ENCODE measurements around the gene IFNL2. TPM values are rescaled to one million over a fixed set of nuclear protein-coding genes. Genes with fewer than 3 reads are reported as not detected.

IFNL2 gene
- total RNA-seq, 1 donor from 2014 or later, result not detected

DNA sequence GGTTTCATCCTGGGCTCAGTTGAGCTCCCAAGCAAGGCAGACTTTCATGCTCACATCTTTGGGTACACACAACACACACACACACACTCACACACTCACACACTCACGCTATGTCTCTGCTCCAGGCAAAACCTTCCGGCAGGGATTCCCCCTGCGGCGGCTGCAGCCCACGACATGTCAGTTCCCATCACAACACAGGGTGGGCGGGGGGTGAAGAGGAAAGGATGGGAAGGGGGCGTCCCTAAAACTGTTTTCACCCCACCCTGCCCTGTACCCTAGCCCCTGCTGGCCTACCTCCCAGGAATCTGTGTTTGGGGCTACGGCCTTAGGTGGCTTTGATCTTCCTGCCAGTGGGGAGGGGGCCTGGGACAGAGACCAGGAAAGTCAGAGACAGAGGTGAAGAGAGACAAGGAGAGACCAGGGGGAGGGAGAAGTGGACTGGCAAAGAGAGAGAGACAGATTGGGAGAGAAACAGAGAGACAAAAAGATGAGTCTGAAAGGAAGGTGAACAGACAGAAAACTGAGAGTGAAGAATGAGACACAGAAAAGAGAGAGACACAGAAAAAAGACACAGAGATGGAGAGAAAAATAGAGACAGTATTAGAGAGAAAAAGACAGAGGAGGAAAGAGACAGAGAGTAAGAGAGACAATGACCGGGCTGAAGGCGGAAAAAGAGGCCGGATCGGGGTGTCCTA, 48.6 kb downstream of the IFNL2 start:
- H3K4me3 Mint-ChIP-seq, result no peak overlapping the region
- H3K9me3 ChIP-seq (ENCODE audit: low read depth), result no peaks in the 10 kb centered on the region
- H3K4me1 Mint-ChIP-seq, result peaks cover 18% of the 10 kb centered on the region
- H3K27me3 ChIP-seq, result peaks cover 32% of the 10 kb centered on the region
- H3K9me3 Mint-ChIP-seq, result no peaks in the 10 kb centered on the region
- H4K20me1 ChIP-seq (ENCODE audit: low read depth), result no peaks in the 10 kb centered on the region
- no peak overlapping the region for H3K27ac Mint-ChIP-seq
- no peak overlapping the region for H3K27ac ChIP-seq
- peaks cover 8% of the 10 kb centered on the region for H3F3A ChIP-seq (ENCODE audit: low read depth)
- no peak overlapping the region for H3K9ac ChIP-seq
- TF ChIP-seq, protein P1, sequence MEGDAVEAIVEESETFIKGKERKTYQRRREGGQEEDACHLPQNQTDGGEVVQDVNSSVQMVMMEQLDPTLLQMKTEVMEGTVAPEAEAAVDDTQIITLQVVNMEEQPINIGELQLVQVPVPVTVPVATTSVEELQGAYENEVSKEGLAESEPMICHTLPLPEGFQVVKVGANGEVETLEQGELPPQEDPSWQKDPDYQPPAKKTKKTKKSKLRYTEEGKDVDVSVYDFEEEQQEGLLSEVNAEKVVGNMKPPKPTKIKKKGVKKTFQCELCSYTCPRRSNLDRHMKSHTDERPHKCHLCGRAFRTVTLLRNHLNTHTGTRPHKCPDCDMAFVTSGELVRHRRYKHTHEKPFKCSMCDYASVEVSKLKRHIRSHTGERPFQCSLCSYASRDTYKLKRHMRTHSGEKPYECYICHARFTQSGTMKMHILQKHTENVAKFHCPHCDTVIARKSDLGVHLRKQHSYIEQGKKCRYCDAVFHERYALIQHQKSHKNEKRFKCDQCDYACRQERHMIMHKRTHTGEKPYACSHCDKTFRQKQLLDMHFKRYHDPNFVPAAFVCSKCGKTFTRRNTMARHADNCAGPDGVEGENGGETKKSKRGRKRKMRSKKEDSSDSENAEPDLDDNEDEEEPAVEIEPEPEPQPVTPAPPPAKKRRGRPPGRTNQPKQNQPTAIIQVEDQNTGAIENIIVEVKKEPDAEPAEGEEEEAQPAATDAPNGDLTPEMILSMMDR (IDR thresholded peaks at IDR 0.05), result no peak
- no peak for TF ChIP-seq EZH2phosphoT487 (IDR thresholded peaks at IDR 0.05)
- no peak for TF ChIP-seq EZH2 (IDR thresholded peaks at IDR 0.05)
- peaks cover 6% of the 10 kb centered on the region for H3K4me1 ChIP-seq
- H2AFZ ChIP-seq (replicated peaks), result no peak overlapping the region
- no peaks in the 10 kb centered on the region for H3K36me3 ChIP-seq
- DNase-seq (ENCODE audit: low spot score), result no peak
- H3K4me2 ChIP-seq, result no peak overlapping the region
- peaks cover 12% of the 10 kb centered on the region for H3K27me3 Mint-ChIP-seq (ENCODE audit: insufficient read depth, low read depth)
- no peaks in the 10 kb centered on the region for H3K79me2 ChIP-seq (ENCODE audit: low read depth)
- peaks cover 4% of the 10 kb centered on the region for H3K36me3 Mint-ChIP-seq
- H3K4me3 ChIP-seq, result no peak overlapping the region

DNA sequence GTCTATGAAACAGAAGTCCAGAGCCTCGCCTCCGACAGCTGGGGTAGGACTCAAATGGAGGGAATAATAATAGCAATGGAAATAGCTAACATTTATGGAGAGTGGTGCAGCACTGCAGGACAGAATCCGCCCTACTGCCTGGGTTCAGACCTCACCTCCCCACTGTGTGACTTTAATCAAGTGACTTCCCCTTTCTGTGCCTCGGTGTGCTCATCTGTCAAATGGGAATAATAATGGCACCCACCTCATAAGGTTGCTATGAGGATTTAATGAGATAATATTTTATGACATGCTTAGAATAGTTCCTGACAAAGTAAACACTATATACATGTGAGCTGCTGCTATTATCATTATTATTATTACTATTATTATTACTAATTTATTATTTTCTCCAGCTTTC, 49.3 kb downstream of the IFNL2 start:
- Histone ChIP-seq H3K27ac (no peak overlapping the region), H3K9ac (no peak overlapping the region), H3F3A (ENCODE audit: low read depth) (peaks cover 12% of the 10 kb centered on the region), H3K4me3 (no peak overlapping the region), H2AFZ (replicated peaks) (no peak overlapping the region), H3K4me1 (peaks cover 6% of the 10 kb centered on the region), H3K79me2 (ENCODE audit: low read depth) (no peaks in the 10 kb centered on the region), H3K9me3 (ENCODE audit: low read depth) (no peaks in the 10 kb centered on the region), H3K4me2 (no peak overlapping the region), H4K20me1 (ENCODE audit: low read depth) (no peaks in the 10 kb centered on the region), H3K27me3 (peaks cover 37% of the 10 kb centered on the region), H3K36me3 (no peaks in the 10 kb centered on the region)
- H3K4me3 Mint-ChIP-seq, result no peak overlapping the region
- TF ChIP-seq, protein P1 (IDR thresholded peaks at IDR 0.05), result no peak
- TF ChIP-seq EZH2phosphoT487 (IDR thresholded peaks at IDR 0.05) (no peak), EZH2 (IDR thresholded peaks at IDR 0.05) (no peak)
- H3K36me3 Mint-ChIP-seq, result peaks cover 4% of the 10 kb centered on the region
- peaks cover 13% of the 10 kb centered on the region for H3K27me3 Mint-ChIP-seq (ENCODE audit: insufficient read depth, low read depth)
- DNase-seq (ENCODE audit: low spot score), result no peak
- H3K27ac Mint-ChIP-seq, result no peak overlapping the region
- no peaks in the 10 kb centered on the region for H3K9me3 Mint-ChIP-seq
- H3K4me1 Mint-ChIP-seq, result peaks cover 18% of the 10 kb centered on the region

DNA sequence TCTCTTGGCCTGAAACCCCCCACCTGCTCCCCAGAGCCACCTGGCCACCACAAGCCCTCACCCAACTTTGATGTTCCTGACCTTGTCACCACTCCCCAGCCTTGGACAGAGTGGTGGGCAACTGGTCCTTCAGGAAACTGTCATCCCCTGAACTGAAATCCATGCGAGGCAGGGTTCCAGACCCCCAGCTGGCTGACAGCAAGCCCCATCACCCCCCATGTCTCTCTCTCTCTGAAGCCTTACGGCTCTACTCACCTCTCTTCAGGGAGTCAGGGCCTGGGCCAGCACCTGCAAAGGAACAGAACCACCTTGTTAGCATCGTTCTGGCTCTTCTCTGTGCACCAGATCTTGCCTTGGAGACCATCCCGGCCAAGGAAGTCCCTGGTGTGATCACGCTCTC, 49.9 kb downstream of the IFNL2 start:
- no peaks in the 10 kb centered on the region for H3K79me2 ChIP-seq (ENCODE audit: low read depth)
- no peak overlapping the region for H3K9ac ChIP-seq
- no peaks in the 10 kb centered on the region for H3K9me3 Mint-ChIP-seq
- no peak overlapping the region for H3K4me3 Mint-ChIP-seq
- H3K4me2 ChIP-seq, result no peak overlapping the region
- peaks cover 4% of the 10 kb centered on the region for H3K36me3 Mint-ChIP-seq
- H3K27ac ChIP-seq, result no peak overlapping the region
- H3K27ac Mint-ChIP-seq, result no peak overlapping the region
- H2AFZ ChIP-seq (replicated peaks), result no peak overlapping the region
- no peak for TF ChIP-seq EZH2 (IDR thresholded peaks at IDR 0.05)
- TF ChIP-seq, protein P1 (IDR thresholded peaks at IDR 0.05), result no peak
- TF ChIP-seq EZH2phosphoT487 (IDR thresholded peaks at IDR 0.05), result no peak
- H3F3A ChIP-seq (ENCODE audit: low read depth), result peaks cover 12% of the 10 kb centered on the region
- no peaks in the 10 kb centered on the region for H4K20me1 ChIP-seq (ENCODE audit: low read depth)
- peaks cover 6% of the 10 kb centered on the region for H3K4me1 ChIP-seq
- H3K27me3 Mint-ChIP-seq (ENCODE audit: insufficient read depth, low read depth), result peaks cover 18% of the 10 kb centered on the region
- H3K9me3 ChIP-seq (ENCODE audit: low read depth), result no peaks in the 10 kb centered on the region
- no peaks in the 10 kb centered on the region for H3K36me3 ChIP-seq
- no peak overlapping the region for H3K4me3 ChIP-seq
- no peak for DNase-seq (ENCODE audit: low spot score)
- H3K27me3 ChIP-seq, result peaks cover 43% of the 10 kb centered on the region
- peaks cover 18% of the 10 kb centered on the region for H3K4me1 Mint-ChIP-seq
